SH-SY5Y (cell line): ENCODE results near the gene RNGTT.

Source experiments
- GATA2 ChIP-seq: IDR thresholded peaks from 2 replicates; pipeline ENCODE4 v1.6.1; 2011; ENCODE audit warnings: mild to moderate bottlenecking, low read depth, low read length
- GATA3 ChIP-seq: IDR thresholded peaks from 2 replicates; pipeline ENCODE4 v1.6.1; 2011; ENCODE audit warnings: low read depth, mild to moderate bottlenecking, low read length, moderate library complexity

DNA sequence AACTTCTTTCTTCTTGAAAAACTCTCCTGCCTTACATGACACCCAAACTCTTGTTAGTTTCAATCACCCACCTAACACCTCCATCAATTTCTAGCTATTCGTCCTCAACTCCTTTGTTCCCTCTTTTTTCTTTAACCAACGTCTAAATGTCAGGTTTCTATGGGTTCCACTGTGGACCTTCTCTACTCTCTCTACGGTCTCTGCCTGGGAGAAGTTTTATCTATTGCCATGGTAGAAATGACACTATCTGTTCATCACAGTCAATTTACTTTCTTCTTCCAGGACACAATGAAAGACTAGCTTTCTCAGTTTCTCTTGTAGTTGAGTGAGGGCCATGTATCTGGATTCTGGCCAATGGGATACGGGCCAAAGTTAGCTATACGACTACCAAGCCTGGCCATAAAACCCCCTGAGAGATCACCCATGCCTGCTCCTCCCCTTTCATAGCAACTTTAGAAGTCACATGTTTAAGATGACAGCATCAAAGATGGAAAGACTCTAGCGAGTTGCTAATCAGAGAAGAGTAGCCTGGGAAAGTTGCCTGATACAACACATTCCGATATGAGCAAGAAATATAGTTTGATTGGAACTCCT, 17.9 kb downstream of the RNGTT start:
- no peak for TF ChIP-seq GATA2
- no peak for TF ChIP-seq GATA3
